Measurements from ENCODE around the gene SSBP3. TPM values are rescaled to one million over a fixed set of nuclear protein-coding genes. Genes with fewer than 3 reads are reported as not detected.

Gene SSBP3
- polyA plus RNA-seq, 1 donor (not counting 4 experiments of a cell fraction or from before 2014, with no cell fraction given), result 16.9 TPM

DNA sequence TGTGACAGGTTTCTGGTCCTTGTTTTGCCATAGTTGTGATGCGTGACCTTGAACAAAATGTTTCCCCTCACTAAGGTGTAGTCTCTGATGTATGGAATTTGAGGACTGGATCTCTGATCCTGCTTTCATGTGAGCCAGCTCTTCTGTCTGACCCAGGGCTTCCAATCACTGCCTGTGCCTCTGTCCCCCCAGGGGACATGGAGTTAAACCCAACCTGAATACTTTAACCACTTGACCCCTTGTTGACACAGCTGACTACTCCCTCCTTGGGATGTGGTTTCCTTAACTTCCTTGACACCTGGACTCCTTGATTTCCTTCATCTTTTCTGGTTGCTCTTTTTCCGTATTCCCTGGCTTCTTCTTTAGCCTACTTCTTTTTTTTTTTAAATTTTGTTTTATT is 36.0 kb upstream of the SSBP3 start:
- FAIRE-seq (no peak), DNase-seq (ENCODE audit: low read depth, low spot score) (no peak)
- H3K79me2 ChIP-seq (ENCODE audit: control insufficient read depth, insufficient read depth, low read length), result no peaks in the 10 kb centered on the region
- H3K4me3 ChIP-seq (ENCODE audit: control insufficient read depth in 2 of 3, extremely low read depth in 1 of 3, insufficient read depth in 2 of 3, low read depth in 1 of 3, low read length in 3 of 3), result no peak overlapping the region
- no peaks in the 10 kb centered on the region for H3K4me1 ChIP-seq (ENCODE audit: control insufficient read depth, extremely low read depth, insufficient read depth, low read length)
- no peak for TF ChIP-seq EZH2 (IDR thresholded peaks at IDR 0.05; ENCODE audit: low read length)
- TF ChIP-seq, protein P1, sequence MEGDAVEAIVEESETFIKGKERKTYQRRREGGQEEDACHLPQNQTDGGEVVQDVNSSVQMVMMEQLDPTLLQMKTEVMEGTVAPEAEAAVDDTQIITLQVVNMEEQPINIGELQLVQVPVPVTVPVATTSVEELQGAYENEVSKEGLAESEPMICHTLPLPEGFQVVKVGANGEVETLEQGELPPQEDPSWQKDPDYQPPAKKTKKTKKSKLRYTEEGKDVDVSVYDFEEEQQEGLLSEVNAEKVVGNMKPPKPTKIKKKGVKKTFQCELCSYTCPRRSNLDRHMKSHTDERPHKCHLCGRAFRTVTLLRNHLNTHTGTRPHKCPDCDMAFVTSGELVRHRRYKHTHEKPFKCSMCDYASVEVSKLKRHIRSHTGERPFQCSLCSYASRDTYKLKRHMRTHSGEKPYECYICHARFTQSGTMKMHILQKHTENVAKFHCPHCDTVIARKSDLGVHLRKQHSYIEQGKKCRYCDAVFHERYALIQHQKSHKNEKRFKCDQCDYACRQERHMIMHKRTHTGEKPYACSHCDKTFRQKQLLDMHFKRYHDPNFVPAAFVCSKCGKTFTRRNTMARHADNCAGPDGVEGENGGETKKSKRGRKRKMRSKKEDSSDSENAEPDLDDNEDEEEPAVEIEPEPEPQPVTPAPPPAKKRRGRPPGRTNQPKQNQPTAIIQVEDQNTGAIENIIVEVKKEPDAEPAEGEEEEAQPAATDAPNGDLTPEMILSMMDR (optimal IDR thresholded peaks at IDR 0.05 in 1 of 3, IDR thresholded peaks at IDR 0.05 in 1 of 3, conservative IDR thresholded peaks at IDR 0.05 in 1 of 3; ENCODE audit: extremely low read depth in 1 of 3, insufficient read depth in 2 of 3, low read length in 3 of 3), result no peak
- H3K27me3 ChIP-seq (ENCODE audit: control insufficient read depth, extremely low read depth, insufficient read depth, low read length), result no peaks in the 10 kb centered on the region
- dilution Hi-C loops (cut with MboI; ENCODE audit: extremely low pct_ligation_motif_present, low sequenced_read_pairs), result no loop called here
- H2AFZ ChIP-seq (ENCODE audit: control insufficient read depth, low read length), result no peak overlapping the region
- H3K27ac ChIP-seq (ENCODE audit: control insufficient read depth, insufficient read depth, low read length), result no peak overlapping the region
- no peak overlapping the region for H3K9ac ChIP-seq (ENCODE audit: control insufficient read depth, extremely low read depth, insufficient read depth, low read length)
- no peaks in the 10 kb centered on the region for H3K36me3 ChIP-seq (ENCODE audit: control insufficient read depth in 2 of 2, extremely low read depth in 1 of 2, insufficient read depth in 2 of 2, low read length in 2 of 2)
- no peaks in the 10 kb centered on the region for H3K9me1 ChIP-seq (ENCODE audit: control insufficient read depth, extremely low read depth, insufficient read depth, low read length)
- H3K4me2 ChIP-seq (ENCODE audit: control insufficient read depth, extremely low read depth, insufficient read depth, low read depth, low read length), result no peak overlapping the region
- no peaks in the 10 kb centered on the region for H3K9me3 ChIP-seq (ENCODE audit: control insufficient read depth, low read depth, low read length)
- H4K20me1 ChIP-seq (ENCODE audit: control insufficient read depth, extremely low read depth, insufficient read depth, low read length), result no peaks in the 10 kb centered on the region

DNA sequence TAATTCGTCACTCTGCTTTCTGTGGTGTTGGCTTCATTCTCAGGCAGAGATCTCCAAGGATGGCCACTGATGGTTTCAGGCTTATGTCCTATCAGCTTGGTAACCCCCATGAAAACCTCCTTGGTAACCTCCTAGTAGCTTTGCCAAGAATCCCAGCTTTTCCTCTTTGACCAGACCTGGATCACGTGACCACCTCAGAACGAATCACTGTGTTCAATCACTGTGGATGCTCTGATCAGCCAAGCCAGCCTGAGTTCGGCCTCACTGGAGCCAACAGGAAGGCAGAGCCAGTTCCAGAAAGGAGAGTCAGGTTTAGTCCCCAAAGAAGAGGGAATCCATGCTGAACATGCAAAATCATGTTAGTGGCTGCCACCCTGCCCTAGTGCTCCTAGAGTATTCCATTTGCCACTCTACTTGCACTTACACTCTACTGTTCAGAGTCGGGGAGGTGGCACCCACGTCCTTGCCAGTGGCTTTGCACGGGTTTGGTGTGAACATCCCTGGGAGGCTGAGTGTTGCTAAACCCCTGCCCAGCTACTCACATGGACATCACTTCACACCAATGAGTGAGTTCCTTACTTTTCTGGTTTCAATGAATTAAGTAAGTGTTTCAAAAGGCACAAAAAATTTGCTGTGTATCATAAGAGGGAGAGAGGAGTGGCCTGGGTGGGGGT is 33.5 kb upstream of the SSBP3 start:
- Histone ChIP-seq H3K4me3 (ENCODE audit: control insufficient read depth in 2 of 3, extremely low read depth in 1 of 3, insufficient read depth in 2 of 3, low read depth in 1 of 3, low read length in 3 of 3) (no peak overlapping the region), H3K27ac (ENCODE audit: control insufficient read depth, insufficient read depth, low read length) (no peak overlapping the region), H3K9ac (ENCODE audit: control insufficient read depth, extremely low read depth, insufficient read depth, low read length) (no peak overlapping the region), H3K4me2 (ENCODE audit: control insufficient read depth, extremely low read depth, insufficient read depth, low read depth, low read length) (no peak overlapping the region), H3K9me1 (ENCODE audit: control insufficient read depth, extremely low read depth, insufficient read depth, low read length) (no peaks in the 10 kb centered on the region), H4K20me1 (ENCODE audit: control insufficient read depth, extremely low read depth, insufficient read depth, low read length) (no peaks in the 10 kb centered on the region), H3K79me2 (ENCODE audit: control insufficient read depth, insufficient read depth, low read length) (no peaks in the 10 kb centered on the region), H3K4me1 (ENCODE audit: control insufficient read depth, extremely low read depth, insufficient read depth, low read length) (no peaks in the 10 kb centered on the region), H3K27me3 (ENCODE audit: control insufficient read depth, extremely low read depth, insufficient read depth, low read length) (no peaks in the 10 kb centered on the region), H3K36me3 (ENCODE audit: control insufficient read depth in 2 of 2, extremely low read depth in 1 of 2, insufficient read depth in 2 of 2, low read length in 2 of 2) (no peaks in the 10 kb centered on the region), H3K9me3 (ENCODE audit: control insufficient read depth, low read depth, low read length) (no peaks in the 10 kb centered on the region), H2AFZ (ENCODE audit: control insufficient read depth, low read length) (no peak overlapping the region)
- TF ChIP-seq EZH2 (IDR thresholded peaks at IDR 0.05; ENCODE audit: low read length), result no peak
- TF ChIP-seq, protein P1 (optimal IDR thresholded peaks at IDR 0.05 in 1 of 3, IDR thresholded peaks at IDR 0.05 in 1 of 3, conservative IDR thresholded peaks at IDR 0.05 in 1 of 3; ENCODE audit: extremely low read depth in 1 of 3, insufficient read depth in 2 of 3, low read length in 3 of 3), result no peak
- DNase-seq (ENCODE audit: low read depth, low spot score) (no peak), FAIRE-seq (no peak)
- dilution Hi-C loops (cut with MboI; ENCODE audit: extremely low pct_ligation_motif_present, low sequenced_read_pairs), result no loop called here
